H1 (cell line): ENCODE measurements around the gene CCDC83. TPM values are rescaled to one million over a fixed set of nuclear protein-coding genes. Genes with fewer than 3 reads are reported as not detected.

Experiments
- CTCF ChIA-PET: fragments of 300-600 bp; sonication (Branson Sonifier 250); formaldehyde crosslinking; loops from one replicate; lab custom pipeline; 2021; ENCODE audit not compliant: partially characterized antibody; lab: Charles Lee
- POLR2A ChIA-PET: fragments of 300-600 bp; sonication (Branson Sonifier 250); formaldehyde crosslinking; loops from one replicate; lab custom pipeline; 2021; ENCODE audit warnings: inconsistent platforms; ENCODE audit not compliant: partially characterized antibody; lab: Charles Lee
- DNase-seq, 2 experiments: peaks; one replicate each; pipeline versions ENCODE4 v3.0.0 to v3.0.0-alpha.2; 2010 to 2022; ENCODE audit warnings: low spot score in 2 of 2, low read depth in 1 of 2, mixed read lengths in 1 of 2
- FAIRE-seq: peaks from 2 replicates; lab custom pipeline; 2011; peaks lifted over from hg19 to GRCh38; lab: Jason Lieb, UNC
- H2AFZ ChIP-seq: 2 replicates; pipeline ENCODE4 v1.8.1; 2012; ENCODE audit warnings: low read length, inconsistent platforms
- H2AK5ac ChIP-seq: 2 replicates; pipeline ENCODE4 v1.6.1; 2013; ENCODE audit warnings: low read depth, low read length
- H2BK120ac ChIP-seq: replicated peaks from 2 replicates; pipeline ENCODE3; 2013; ENCODE audit warnings: low read depth, low read length, inconsistent platforms
- H2BK12ac ChIP-seq: 2 replicates; pipeline ENCODE4 v1.6.1; 2013; ENCODE audit warnings: low read depth, low read length
- H2BK15ac ChIP-seq: 2 replicates; pipeline ENCODE4 v1.6.1; 2013; ENCODE audit warnings: low read length
- H2BK20ac ChIP-seq: 2 replicates; pipeline ENCODE4 v1.6.1; 2013; ENCODE audit warnings: low read length
- H2BK5ac ChIP-seq: 2 replicates; pipeline ENCODE4 v1.6.1; 2013; ENCODE audit warnings: low read depth, low read length
- H3K14ac ChIP-seq: 2 replicates; pipeline ENCODE4 v1.6.1; 2013; ENCODE audit warnings: inconsistent platforms; ENCODE audit not compliant: insufficient read length
- H3K18ac ChIP-seq: 2 replicates; pipeline ENCODE4 v1.6.1; 2013; ENCODE audit warnings: low read length; ENCODE audit errors: extremely low read depth
- H3K23ac ChIP-seq: 2 replicates; pipeline ENCODE4 v1.6.1; 2013; ENCODE audit warnings: inconsistent platforms; ENCODE audit not compliant: insufficient read length
- H3K23me2 ChIP-seq: 2 replicates; pipeline ENCODE4 v1.6.1; 2013; ENCODE audit warnings: low read depth, low read length
- H3K27ac ChIP-seq: 2 replicates; pipeline ENCODE4 v1.6.1; 2011; ENCODE audit warnings: low read depth, low read length, inconsistent platforms
- H3K27me3 ChIP-seq, 4 experiments: replicated peaks in 1 of 4; 1 replicate in 1 of 4; 2 replicates in 3 of 4; pipeline versions ENCODE4 v1.6.1 to v1.8.1; 2011 to 2013; ENCODE audit warnings: low read length in 3 of 4, mild to moderate bottlenecking in 3 of 4, inconsistent platforms in 2 of 4, mixed read lengths in 2 of 4, moderate library complexity in 1 of 4; ENCODE audit not compliant: control insufficient read depth in 3 of 4, insufficient read depth in 3 of 4; ENCODE audit errors: extremely low read depth in 1 of 4
- H3K36me3 ChIP-seq, 4 experiments: 2 replicates each; pipeline versions ENCODE4 v1.6.1 to v1.8.1; 2011 to 2013; ENCODE audit warnings: mild to moderate bottlenecking in 4 of 4, low read length in 3 of 4, moderate library complexity in 2 of 4, control low read depth in 1 of 4, inconsistent platforms in 1 of 4; ENCODE audit not compliant: insufficient read depth in 4 of 4, control insufficient read depth in 2 of 4
- H3K4ac ChIP-seq: replicated peaks from 2 replicates; pipeline ENCODE3; 2013; ENCODE audit warnings: low read length, low read depth, mixed read lengths, inconsistent platforms; ENCODE audit not compliant: insufficient read length
- H3K4me1 ChIP-seq, 4 experiments: replicated peaks in 1 of 4; 1 replicate in 1 of 4; 2 replicates in 3 of 4; pipeline versions ENCODE4 v1.6.1 to v1.8.1; 2011 to 2013; ENCODE audit warnings: low read length in 3 of 4, inconsistent platforms in 2 of 4, mixed read lengths in 1 of 4; ENCODE audit not compliant: insufficient read depth in 4 of 4, control insufficient read depth in 3 of 4
- H3K4me2 ChIP-seq, 2 experiments: 2 replicates each; pipeline versions ENCODE4 v1.6.1 to v1.8.1; 2011 to 2013; ENCODE audit warnings: low read depth in 2 of 2, low read length in 2 of 2, control low read depth in 1 of 2, inconsistent platforms in 1 of 2, mild to moderate bottlenecking in 1 of 2; ENCODE audit not compliant: insufficient read depth in 1 of 2
- H3K4me3 ChIP-seq, 4 experiments: fragments of 200-600, 300-600 bp in 1 of 4; sonication (generic), shearing (Covaris generic), sonication (Bioruptor Twin) in 1 of 4; 2 replicates each; pipeline versions ENCODE4 v1.5.1 to v1.8.1; 2011 to 2016; ENCODE audit warnings: low read length in 4 of 4, low read depth in 3 of 4, control low read depth in 2 of 4, inconsistent platforms in 2 of 4, mild to moderate bottlenecking in 2 of 4, mixed read lengths in 1 of 4, moderate library complexity in 1 of 4; ENCODE audit not compliant: insufficient read depth in 2 of 4; ENCODE audit errors: extremely low read depth in 1 of 4
- H3K56ac ChIP-seq: replicated peaks from 2 replicates; pipeline ENCODE3; 2013; ENCODE audit warnings: low read depth, mild to moderate bottlenecking, mixed read lengths, low read length, inconsistent platforms; ENCODE audit not compliant: insufficient read length
- H3K79me1 ChIP-seq: 2 replicates; pipeline ENCODE4 v1.6.1; 2013; ENCODE audit warnings: low read depth, low read length, control low read depth
- H3K79me2 ChIP-seq, 2 experiments: 2 replicates each; pipeline versions ENCODE4 v1.6.1 to v1.8.1; 2012 to 2013; ENCODE audit warnings: low read length in 2 of 2, mild to moderate bottlenecking in 2 of 2, inconsistent platforms in 1 of 2; ENCODE audit not compliant: insufficient read depth in 2 of 2, control insufficient read depth in 1 of 2
- H3K9ac ChIP-seq, 4 experiments: replicated peaks in 1 of 4; 1 replicate in 1 of 4; 2 replicates in 3 of 4; pipeline versions ENCODE4 v1.6.1 to v1.8.1; 2011 to 2013; ENCODE audit warnings: low read depth in 3 of 4, low read length in 3 of 4, control low read depth in 2 of 4, mild to moderate bottlenecking in 2 of 4, moderate library complexity in 2 of 4, inconsistent platforms in 1 of 4; ENCODE audit errors: extremely low read depth in 1 of 4
- H3K9me3 ChIP-seq, 2 experiments: 2 replicates each; pipeline versions ENCODE4 v1.6.1 to v1.8.1; 2012 to 2013; ENCODE audit warnings: mild to moderate bottlenecking in 2 of 2, moderate library complexity in 2 of 2, control low read depth in 1 of 2, inconsistent platforms in 1 of 2, low read depth in 1 of 2, low read length in 1 of 2, mixed read lengths in 1 of 2; ENCODE audit not compliant: insufficient read depth in 2 of 2
- H4K20me1 ChIP-seq, 2 experiments: replicated peaks in 1 of 2; 2 replicates each; pipeline versions ENCODE3 to v1.8.1; 2011 to 2013; ENCODE audit warnings: inconsistent platforms in 2 of 2, low read length in 2 of 2, mild to moderate bottlenecking in 1 of 2; ENCODE audit not compliant: insufficient read depth in 2 of 2, control insufficient read depth in 1 of 2
- H4K5ac ChIP-seq: 2 replicates; pipeline ENCODE4 v1.6.1; 2013; ENCODE audit warnings: low read length, low read depth, mixed read lengths, inconsistent platforms; ENCODE audit not compliant: insufficient read length
- H4K8ac ChIP-seq: 2 replicates; pipeline ENCODE4 v1.8.0; 2013; ENCODE audit warnings: mild to moderate bottlenecking, moderate library complexity, low read length, inconsistent platforms; ENCODE audit not compliant: insufficient read depth; ENCODE audit errors: extremely low read depth
- H4K91ac ChIP-seq: replicated peaks from 2 replicates; pipeline ENCODE3; 2013; ENCODE audit warnings: low read length, mixed read lengths, inconsistent platforms; ENCODE audit not compliant: insufficient read length
- CTCF ChIP-seq, 3 experiments: IDR thresholded peaks; 1 replicate in 2 of 3; 2 replicates in 1 of 3; pipeline versions ENCODE4 v1.5.1 to v1.6.1; 2011; ENCODE audit warnings: low read length in 3 of 3, mild to moderate bottlenecking in 3 of 3, inconsistent platforms in 2 of 3, low read depth in 1 of 3, moderate library complexity in 1 of 3; ENCODE audit not compliant: insufficient read depth in 1 of 3; ENCODE audit errors: control extremely low read depth in 1 of 3
- NANOG ChIP-seq: IDR thresholded peaks from 2 replicates; pipeline ENCODE4 v1.6.1; 2011; ENCODE audit warnings: low read length, low read depth, mild to moderate bottlenecking, inconsistent platforms; ENCODE audit not compliant: insufficient read depth, poor library complexity, severe bottlenecking
- RAD21 ChIP-seq, 2 experiments: IDR thresholded peaks in 1 of 2; conservative IDR thresholded peaks in 1 of 2; 2 replicates each; pipeline ENCODE4 v1.6.1; 2011; ENCODE audit warnings: low read depth in 2 of 2, low read length in 2 of 2, improper control_type of control experiment in 1 of 2, inconsistent platforms in 1 of 2, mild to moderate bottlenecking in 1 of 2, moderate library complexity in 1 of 2
- SIN3A ChIP-seq, 2 experiments: IDR thresholded peaks in 1 of 2; conservative IDR thresholded peaks in 1 of 2; 2 replicates each; pipeline ENCODE4 v1.6.1; 2011 to 2012; ENCODE audit warnings: low read length in 2 of 2, improper control_type of control experiment in 1 of 2, low read depth in 1 of 2, mild to moderate bottlenecking in 1 of 2
- WGBS, 2 experiments: shearing (Covaris generic) in 1 of 2; methylation state at CpG; one replicate each; pipeline versions ENCODE4 v1.1.6 to v1.1.7; 2013 to 2015; ENCODE audit warnings: low lambda C conversion rate in 2 of 2, mixed read lengths in 2 of 2, inconsistent platforms in 1 of 2, low coverage in 1 of 2, missing lambda C conversion rate in 1 of 2; ENCODE audit not compliant: insufficient replicate concordance in 2 of 2, insufficient coverage in 1 of 2, insufficient read length in 1 of 2; ENCODE audit errors: extremely low coverage in 1 of 2, missing lambda C conversion rate in 1 of 2; 5-methylcytosine and 5-hydroxymethylcytosine counted together
- polyA plus RNA-seq, 7 experiments: library from polyadenylated mRNA; depleted of rRNA in 3 of 7; stranded (reverse) in 5 of 7; unstranded in 2 of 7; fragments of >200 nt in 5 of 7; fragments of 200-250 nt in 2 of 7; gene quantifications; 1 replicate in 5 of 7; 2 replicates in 1 of 7; 4 replicates in 1 of 7; pipeline versions ENCODE4 v1.2.1 to v1.2.3, GENCODE V29; 2011 to 2013; ENCODE audit warnings: missing spikeins in 2 of 7, mixed read lengths in 2 of 7
- total RNA-seq: library from RNA; stranded (reverse); fragmentation: NEBNext Ultra II Directional; extraction: Animal tissue kit (Norgen Biotek cat#: 25700); gene quantifications from 2 replicates; pipeline ENCODE4 v1.2.1, GENCODE V29; 2021

Gene CCDC83
- total and polyA plus RNA-seq, 2 of the 8 experiments (the other 6 are each of a cell fraction or from before 2014, with no cell fraction given) = not detected

GRCh38 chr11:85826116-85826855 lies 28.9 kb upstream of the CCDC83 start:
- Histone ChIP-seq H2AK5ac (no peak overlapping the region), H3K4me2 (no peak overlapping the region), H3K23ac (no peak overlapping the region), H2BK12ac (no peak overlapping the region), H3K18ac (no peak overlapping the region), H2BK5ac (no peak overlapping the region), H3K4ac (no peak overlapping the region), H3K27me3 (0 out of 7 replicates have a peak, but pooled peaks cover 0 to 3% (median 0%) of the 10 kb centered on the region in 4 experiments), H3K79me2 (no peaks in the 10 kb centered on the region; a peak in 1 of 4 replicates), H2BK15ac (no peak overlapping the region), H4K8ac (no peak overlapping the region), H4K20me1 (no peaks in the 10 kb centered on the region), H4K5ac (no peak overlapping the region)
- WGBS, 2 experiments = 80% methylated on average over 7 of the region's 7 CpGs; no CpG with 5 or more reads in 1 of the 2 experiments
- no peak for FAIRE-seq
- TF ChIP-seq SIN3A (conservative IDR thresholded peaks at IDR 0.05 in 1 of 2, IDR thresholded peaks at IDR 0.05 in 1 of 2; ENCODE audit: low read depth in 1 of 2, low read length in 2 of 2) = peak in 1 of 2 experiments; percentile 53; a peak in 1 of 4 replicates
- TF ChIP-seq RAD21 (IDR thresholded peaks at IDR 0.05 in 1 of 2, conservative IDR thresholded peaks at IDR 0.05 in 1 of 2; ENCODE audit: low read depth in 2 of 2, low read length in 2 of 2) = peak; percentile 59 to 70
- TF ChIP-seq CTCF (IDR thresholded peaks at IDR 0.05; ENCODE audit: control extremely low read depth in 1 of 3, insufficient read depth in 1 of 3, low read depth in 1 of 3, low read length in 3 of 3) = peak; percentile 69 to 72 (median 71)
- no peak for TF ChIP-seq NANOG
- TF ChIP-seq, all 59 proteins: peak for 3
- H4K91ac ChIP-seq = no peak overlapping the region
- POLR2A ChIA-PET = no interaction called here
- DNase-seq = no peak
- H3K14ac ChIP-seq = no peak overlapping the region
- H3K4me1 ChIP-seq = no peaks in the 10 kb centered on the region
- no peak overlapping the region for H3K56ac ChIP-seq
- H3K4me3 ChIP-seq = no peak overlapping the region
- H3K9ac ChIP-seq = no peak overlapping the region
- no peak overlapping the region for H2BK20ac ChIP-seq
- CTCF ChIA-PET = interaction anchor here (0.7 to 4.2 kb wide), 25 partner anchors 8 to 235 kb away, joined by 3 to 31 read pairs (median 4); partner anchors contain the start of genes CCDC83 and SYTL2
- H2AFZ ChIP-seq = no peak overlapping the region
- no peak overlapping the region for H3K27ac ChIP-seq
- H3K23me2 ChIP-seq = no peaks in the 10 kb centered on the region
- H2BK120ac ChIP-seq = no peak overlapping the region
- H3K36me3 ChIP-seq = no peaks in the 10 kb centered on the region
- no peaks in the 10 kb centered on the region for H3K9me3 ChIP-seq
- H3K79me1 ChIP-seq = no peaks in the 10 kb centered on the region
